ENCODE results near the gene DSCAML1. TPM values are rescaled to one million over a fixed set of nuclear protein-coding genes. Genes with fewer than 3 reads are reported as not detected.

The DSCAML1 gene
- total and polyA plus RNA-seq, 2 of the 8 experiments (the other 6 are each of a cell fraction or from before 2014, with no cell fraction given), result 0.19 to 0.24 TPM

DNA sequence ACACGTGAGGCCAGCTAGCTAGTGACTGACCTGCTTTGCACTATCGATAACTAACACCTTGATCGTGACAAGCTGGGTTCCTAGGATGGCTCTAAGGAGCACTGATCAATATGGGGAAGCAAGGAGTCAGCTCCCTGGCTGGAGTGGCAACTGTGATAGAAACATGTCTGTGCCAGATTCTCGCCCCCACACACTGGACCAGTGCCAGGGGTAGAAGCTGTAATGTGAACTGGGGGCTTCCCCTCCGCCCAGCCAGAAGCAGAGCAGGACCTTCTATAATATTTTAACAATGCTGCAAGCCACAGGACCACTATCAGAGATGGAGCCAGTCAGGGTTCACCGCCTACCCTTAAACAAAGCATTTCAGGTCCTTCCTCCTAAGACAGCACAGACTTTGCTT is 96.5 kb downstream of the DSCAML1 start:
- H3K23me2 ChIP-seq (ENCODE audit: low read depth, low read length), result no peaks in the 10 kb centered on the region
- H2BK5ac ChIP-seq (ENCODE audit: low read depth, low read length), result no peak overlapping the region
- H3K79me2 ChIP-seq (ENCODE audit: control insufficient read depth in 1 of 2, insufficient read depth in 2 of 2, low read length in 2 of 2), result no peaks in the 10 kb centered on the region
- H3K27me3 ChIP-seq (replicated peaks in 1 of 4; ENCODE audit: control insufficient read depth in 3 of 4, extremely low read depth in 1 of 4, insufficient read depth in 3 of 4, low read length in 3 of 4), result no peaks in the 10 kb centered on the region
- no peak overlapping the region for H3K4ac ChIP-seq (replicated peaks; ENCODE audit: insufficient read length, low read depth, low read length)
- H3K56ac ChIP-seq (replicated peaks; ENCODE audit: insufficient read length, low read depth, low read length), result no peak overlapping the region
- H3K27ac ChIP-seq (ENCODE audit: low read depth, low read length), result no peak overlapping the region
- no peak overlapping the region for H3K4me3 ChIP-seq (ENCODE audit: extremely low read depth in 1 of 4, insufficient read depth in 2 of 4, low read depth in 3 of 4, low read length in 4 of 4)
- TF ChIP-seq TEAD4 (IDR thresholded peaks at IDR 0.05; ENCODE audit: low read depth, low read length), result no peak
- H4K91ac ChIP-seq (replicated peaks; ENCODE audit: insufficient read length, low read length), result no peak overlapping the region
- H3K36me3 ChIP-seq (ENCODE audit: control insufficient read depth in 2 of 4, insufficient read depth in 4 of 4, low read length in 3 of 4), result no peaks in the 10 kb centered on the region
- FAIRE-seq (no peak), DNase-seq (ENCODE audit: low read depth in 1 of 2, low spot score in 2 of 2) (no peak)
- H2BK20ac ChIP-seq (ENCODE audit: low read length), result no peak overlapping the region
- 91% methylated on average over 6 of the region's 6 CpGs; no CpG with 5 or more reads in 1 of the 2 experiments for WGBS, 2 experiments (ENCODE audit: extremely low coverage in 1 of 2, insufficient coverage in 1 of 2, insufficient read length in 1 of 2, insufficient replicate concordance in 2 of 2, low coverage in 1 of 2, low lambda C conversion rate in 2 of 2, missing lambda C conversion rate in 1 of 2)
- no peak overlapping the region for H3K4me2 ChIP-seq (ENCODE audit: insufficient read depth in 1 of 2, low read depth in 2 of 2, low read length in 2 of 2)
- no peak overlapping the region for H3K23ac ChIP-seq (ENCODE audit: insufficient read length)
- no peak overlapping the region for H3K9ac ChIP-seq (replicated peaks in 1 of 4; ENCODE audit: extremely low read depth in 1 of 4, low read depth in 3 of 4, low read length in 3 of 4)
- H2AFZ ChIP-seq (ENCODE audit: low read length), result no peak overlapping the region
- H4K20me1 ChIP-seq (replicated peaks in 1 of 2; ENCODE audit: control insufficient read depth in 1 of 2, insufficient read depth in 2 of 2, low read length in 2 of 2), result no peaks in the 10 kb centered on the region
- H2BK15ac ChIP-seq (ENCODE audit: low read length), result no peak overlapping the region
- H2BK12ac ChIP-seq (ENCODE audit: low read depth, low read length), result 0 out of 2 replicates have a peak overlapping the region, but pooled peaks have one; percentile 0
- H3K9me3 ChIP-seq (ENCODE audit: insufficient read depth in 2 of 2, low read depth in 1 of 2, low read length in 1 of 2), result no peaks in the 10 kb centered on the region
- H2BK120ac ChIP-seq (replicated peaks; ENCODE audit: low read depth, low read length), result no peak overlapping the region
- H2AK5ac ChIP-seq (ENCODE audit: low read depth, low read length), result no peak overlapping the region
- peaks cover 2 to 15% (median 9%) of the 10 kb centered on the region in 4 experiments; a peak in 6 of 7 replicates for H3K4me1 ChIP-seq (replicated peaks in 1 of 4; ENCODE audit: control insufficient read depth in 3 of 4, insufficient read depth in 4 of 4, low read length in 3 of 4)
- ChIA-PET CTCF (ENCODE audit: partially characterized antibody) (interaction anchor here (0.9 to 2.2 kb wide), 4 partner anchors 11 to 107 kb away, joined by 3 to 4 read pairs (median 4); no protein-coding TSS in a partner anchor), POLR2A (ENCODE audit: partially characterized antibody) (no interaction called here)
- no peak overlapping the region for H3K18ac ChIP-seq (ENCODE audit: extremely low read depth, low read length)
- H4K5ac ChIP-seq (ENCODE audit: insufficient read length, low read depth, low read length), result no peak overlapping the region
- H3K14ac ChIP-seq (ENCODE audit: insufficient read length), result no peak overlapping the region
- H3K79me1 ChIP-seq (ENCODE audit: low read depth, low read length), result no peaks in the 10 kb centered on the region; the same call in 1 of the 2 replicates
- H4K8ac ChIP-seq (ENCODE audit: extremely low read depth, insufficient read depth, low read length), result no peak overlapping the region

Data from H1 (cell line).